ENCODE measurements around the gene UBE2J2.

The UBE2J2 gene

DNA sequence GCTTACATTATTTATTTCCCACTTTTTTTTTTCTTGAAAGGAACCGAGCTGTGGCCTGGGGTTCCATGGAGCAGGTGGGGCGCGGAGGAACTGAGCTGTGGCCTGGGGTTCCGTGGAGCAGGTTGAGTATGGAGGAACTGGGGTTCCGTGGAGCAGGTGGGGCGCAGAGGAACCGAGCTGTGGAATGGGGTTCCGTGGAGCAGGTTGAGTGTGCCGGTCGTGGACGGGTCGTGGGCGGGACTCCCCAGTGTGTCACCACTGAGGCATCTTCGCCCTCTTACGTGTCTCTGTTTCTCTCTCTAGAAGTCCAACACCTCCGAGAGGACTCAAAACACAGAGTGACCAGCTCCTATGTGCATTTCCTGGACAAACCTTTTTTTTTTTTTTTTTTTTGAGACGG is 5.4 kb upstream of the UBE2J2 start:
- no peak for FAIRE-seq

DNA sequence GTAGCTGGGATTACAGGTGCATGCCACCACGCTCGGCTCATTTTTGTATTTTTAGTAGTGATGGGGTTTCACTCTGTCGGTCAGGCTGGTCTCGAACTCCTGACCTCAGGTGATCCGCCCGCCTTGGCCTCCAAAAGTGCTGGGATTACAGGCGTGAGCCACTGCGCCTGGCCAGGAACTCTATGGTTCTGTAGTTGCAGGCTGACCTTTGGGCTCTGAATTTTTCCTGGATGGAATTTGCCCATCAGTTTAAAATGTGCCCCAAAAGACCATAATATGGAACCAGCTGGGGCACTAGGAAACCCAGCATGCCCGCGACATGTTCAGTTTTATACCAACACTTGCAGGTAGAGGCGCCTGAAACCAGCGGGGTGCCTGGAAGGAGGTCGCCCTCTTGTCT is 5.0 kb upstream of the UBE2J2 start:
- no peak for FAIRE-seq

DNA sequence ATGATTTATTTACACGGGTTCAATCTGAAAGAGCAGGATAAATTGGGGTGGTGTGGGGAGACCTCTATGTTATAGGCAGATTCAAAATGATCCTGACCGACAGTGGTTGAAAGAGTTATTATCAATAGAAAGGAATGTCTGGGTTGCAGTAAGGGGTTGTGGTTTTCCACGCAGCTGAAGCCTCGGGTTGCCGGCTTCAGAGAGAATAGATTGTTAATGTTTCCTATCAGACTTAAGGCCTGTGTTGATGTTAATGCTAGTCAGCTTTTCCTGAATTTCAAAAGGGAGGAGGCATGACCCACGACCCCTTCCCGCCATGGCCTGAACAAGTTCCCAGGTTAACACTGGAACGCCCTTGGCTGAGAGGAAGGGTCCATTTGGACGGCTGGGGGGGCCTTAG is 2.2 kb upstream of the UBE2J2 start:
- FAIRE-seq = no peak

DNA sequence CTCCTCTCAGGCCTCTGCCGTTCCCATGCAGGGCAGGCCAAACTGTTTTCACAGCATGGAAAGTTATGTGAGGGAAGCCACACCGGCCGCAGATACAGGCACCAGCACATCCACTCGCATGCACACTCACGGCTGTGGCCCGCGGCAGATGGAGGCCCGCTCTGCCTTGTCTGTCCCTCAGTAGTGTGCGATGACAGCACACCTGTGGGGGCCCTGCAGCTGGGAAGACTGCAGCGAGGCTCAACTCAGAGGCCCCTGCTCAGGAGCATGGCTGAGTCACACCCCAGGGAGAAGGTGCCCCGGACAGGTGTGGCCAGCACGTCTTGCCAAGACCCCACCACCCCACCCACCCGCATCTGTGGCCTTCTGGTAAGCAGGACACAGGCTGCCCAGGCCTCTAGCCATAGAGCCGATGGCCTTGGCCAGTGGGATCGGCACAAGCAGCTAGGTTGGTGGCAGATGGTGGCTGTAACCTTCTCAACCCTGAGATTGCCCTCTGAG is 1.3 kb upstream of the UBE2J2 start:
- no peak for FAIRE-seq

DNA sequence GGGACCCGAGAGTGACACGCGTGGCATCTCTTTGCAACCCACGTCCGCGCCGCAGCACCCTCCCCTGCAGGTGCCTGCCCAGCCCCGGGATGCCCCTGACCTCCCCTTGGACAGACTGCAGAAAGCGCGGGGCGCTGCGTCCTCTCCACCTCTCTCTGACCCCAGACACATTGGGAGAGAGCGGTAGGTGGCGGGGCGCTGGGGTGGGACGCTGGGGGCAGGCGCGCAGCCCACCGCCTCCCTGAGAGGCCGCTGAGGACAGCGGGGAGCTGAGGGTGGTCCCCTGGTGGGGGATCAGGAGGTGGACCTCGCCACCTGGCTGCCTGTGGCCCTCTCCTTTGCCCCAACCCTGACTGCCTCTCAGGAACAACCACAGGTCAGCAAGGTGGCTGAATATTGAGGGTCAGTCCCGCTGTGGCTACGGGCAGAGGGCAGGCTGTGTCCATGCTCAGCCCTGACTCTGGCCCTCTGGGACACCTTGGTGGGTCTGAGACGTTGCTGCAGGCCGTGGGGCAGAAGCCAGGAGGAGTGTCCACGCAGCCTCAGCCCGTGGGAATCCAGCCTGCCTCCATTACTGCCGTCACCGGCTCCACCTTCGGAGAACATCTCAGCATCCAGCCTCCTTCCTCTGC is 761 bp upstream of the UBE2J2 start:
- no peak for FAIRE-seq

DNA sequence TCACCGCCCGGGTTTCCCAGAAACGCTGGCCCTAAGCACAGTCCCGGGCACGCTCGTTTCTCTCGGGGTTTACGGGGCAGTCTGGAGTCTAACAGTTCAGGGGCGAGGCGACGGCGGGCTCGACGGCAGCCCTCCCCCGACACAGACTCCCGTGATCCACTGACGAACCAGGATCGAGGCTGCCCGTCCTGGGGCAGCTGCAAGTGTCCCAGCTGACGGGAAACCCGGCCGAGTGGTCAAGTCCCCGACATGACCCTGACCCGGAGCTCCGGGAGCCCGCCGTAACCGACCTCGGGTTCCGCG is 494 bp downstream of the UBE2J2 start:
- FAIRE-seq = no peak

DNA sequence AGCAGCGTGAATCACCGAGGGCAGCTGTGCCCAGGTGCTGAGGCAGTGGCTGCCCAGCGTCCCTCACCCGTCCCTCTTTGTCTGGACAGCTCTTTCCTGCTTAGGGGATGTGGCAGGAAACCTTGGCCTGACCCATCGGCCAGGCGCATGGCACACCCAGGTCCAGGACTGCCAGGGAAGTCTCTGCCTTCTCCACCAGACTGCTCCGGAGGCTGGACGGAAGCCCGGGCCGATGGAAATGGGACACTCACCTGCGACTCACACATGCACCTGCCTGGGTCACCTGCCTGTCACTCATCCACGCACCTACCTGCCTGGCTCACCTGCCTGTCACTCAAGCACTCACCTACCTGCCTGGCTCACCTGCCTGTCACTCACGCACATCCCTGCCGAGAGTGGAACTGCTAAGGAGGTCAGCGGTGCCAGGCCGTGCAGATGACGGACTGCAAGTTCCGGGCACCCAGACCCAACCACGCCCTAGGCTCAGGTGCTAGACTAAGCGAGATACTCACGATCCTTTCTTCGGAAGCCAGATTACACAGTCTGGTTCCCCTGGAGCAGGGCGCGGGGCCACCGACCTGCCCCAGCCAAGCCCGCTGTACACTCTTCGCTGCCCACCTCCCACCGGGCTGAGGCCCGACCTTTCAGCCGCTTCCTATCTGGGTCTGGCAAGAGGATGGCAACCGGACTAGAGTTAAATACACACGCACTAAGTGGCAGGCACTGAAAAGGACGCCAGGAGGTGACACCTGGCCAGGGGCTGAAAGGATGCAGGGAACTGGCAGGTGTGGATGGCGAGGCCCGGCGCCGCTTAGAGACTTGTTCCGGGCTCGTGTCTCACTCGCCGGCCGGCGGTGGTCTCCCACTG is 1.1 kb downstream of the UBE2J2 start:
- FAIRE-seq = no peak

DNA sequence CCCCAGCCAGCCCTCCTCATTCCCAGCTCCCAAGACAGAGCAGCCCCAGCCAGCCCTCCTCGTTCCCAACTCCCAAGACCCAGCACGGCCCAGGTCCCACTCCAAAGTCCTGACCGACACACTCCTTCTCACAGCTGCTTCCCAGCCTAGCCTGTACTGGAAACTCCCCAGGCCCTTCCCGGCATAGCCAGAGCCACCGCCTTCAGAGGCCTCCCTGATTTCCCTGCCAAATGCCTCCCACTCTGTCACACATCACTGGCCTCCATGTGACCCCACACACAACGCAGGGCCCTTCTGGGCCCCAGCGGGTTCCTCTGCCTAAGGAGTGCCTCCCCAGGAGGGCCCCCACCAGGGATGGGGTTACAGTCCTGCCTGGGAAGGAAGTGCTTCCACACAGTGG is 2.8 kb downstream of the UBE2J2 start:
- FAIRE-seq = no peak

DNA sequence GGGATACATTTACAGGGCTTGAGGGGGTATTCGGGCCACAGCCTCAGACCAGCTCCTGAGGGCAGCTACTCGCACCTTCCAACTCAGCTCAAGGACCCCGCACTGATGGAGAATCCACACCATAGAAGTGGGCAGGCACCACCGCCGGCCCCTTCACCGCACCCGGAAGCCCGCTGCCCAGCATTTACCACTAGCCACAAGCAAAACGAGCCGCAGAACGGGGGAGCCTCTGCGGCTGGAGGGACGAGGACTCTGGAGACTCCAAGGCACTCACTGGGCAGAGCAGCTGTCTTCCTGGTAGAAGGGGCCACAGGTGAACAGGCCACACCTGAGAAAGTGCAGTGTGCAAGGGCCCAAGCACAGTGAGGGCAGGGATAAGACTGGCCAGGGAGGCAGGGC is 5.4 kb downstream of the UBE2J2 start:
- FAIRE-seq = no peak

DNA sequence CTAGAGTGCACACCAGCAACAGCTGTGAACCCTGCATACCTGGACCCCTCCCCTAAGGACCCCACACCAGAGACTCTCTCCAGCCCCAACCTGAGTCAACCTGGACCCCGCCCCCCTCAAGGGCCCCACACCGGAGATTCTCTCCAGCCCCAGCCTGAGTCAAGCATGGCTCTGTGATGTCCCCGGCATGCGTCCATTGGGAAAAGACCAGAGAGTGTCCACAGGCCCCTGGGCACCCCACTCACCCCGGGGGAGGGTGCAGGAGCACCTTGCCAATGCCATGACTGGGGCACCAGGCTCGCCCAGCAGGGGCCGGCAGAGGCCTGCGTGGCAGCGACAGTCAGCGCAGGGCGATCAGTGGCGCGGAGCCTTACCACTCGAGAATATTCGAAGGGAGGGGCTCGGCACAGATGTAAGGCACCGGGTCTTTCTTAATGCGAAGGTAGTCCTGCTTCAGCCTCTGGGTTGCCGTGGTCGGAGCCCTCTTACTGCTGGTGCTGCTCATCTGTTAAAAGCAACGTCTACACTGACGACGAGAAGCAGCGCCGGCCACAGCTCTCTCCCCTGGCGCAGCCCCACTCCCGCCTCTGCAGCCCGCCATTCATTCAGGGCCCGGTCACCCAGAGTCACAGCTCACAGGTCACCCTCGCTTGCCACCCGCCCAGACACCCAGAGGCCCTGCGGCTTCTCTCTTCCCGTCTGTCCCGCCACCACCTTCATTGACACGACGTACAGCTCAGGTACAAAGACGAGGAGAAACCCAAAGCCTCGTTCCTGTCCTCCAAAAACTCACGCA is 6.0 kb downstream of the UBE2J2 start:
- no peak for FAIRE-seq

DNA sequence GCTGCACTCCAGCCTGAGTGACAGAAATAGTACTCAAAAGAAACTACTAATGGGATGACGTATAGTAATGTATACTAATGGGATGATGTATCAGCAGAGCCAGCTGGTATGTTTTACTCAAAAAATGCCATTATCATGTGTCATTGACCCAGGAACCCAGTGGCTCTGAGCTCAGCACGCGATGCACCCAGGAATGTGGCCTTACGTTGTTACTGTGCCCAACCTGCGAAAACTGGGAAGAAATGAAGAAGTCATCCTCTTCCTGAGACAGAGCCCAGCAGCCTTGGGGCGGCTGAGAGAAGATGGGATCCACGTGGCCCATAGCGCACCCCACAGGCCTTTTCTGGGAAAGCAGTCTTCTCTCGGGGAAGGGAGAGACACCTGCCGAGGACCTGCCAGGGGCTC is 8.8 kb downstream of the UBE2J2 start:
- no peak for FAIRE-seq

DNA sequence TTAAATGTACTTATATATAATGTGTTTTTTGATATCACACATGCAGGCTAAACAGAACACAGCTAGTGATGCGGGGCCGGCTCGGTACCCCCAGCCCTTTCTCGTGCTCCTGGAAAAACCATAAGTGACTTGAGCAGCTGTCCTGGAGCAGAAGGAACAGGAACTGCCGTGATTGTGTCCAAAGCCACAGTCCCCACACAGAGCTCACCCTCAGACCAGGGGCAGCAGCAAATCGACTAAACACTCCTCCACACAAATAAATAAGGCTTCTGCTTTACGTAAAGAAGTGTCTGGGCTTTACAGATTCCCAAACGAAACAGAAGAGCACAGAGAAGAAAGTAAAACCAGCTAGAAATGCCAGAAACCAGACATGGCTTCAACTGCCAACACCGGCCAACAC is 9.6 kb downstream of the UBE2J2 start:
- FAIRE-seq = no peak

DNA sequence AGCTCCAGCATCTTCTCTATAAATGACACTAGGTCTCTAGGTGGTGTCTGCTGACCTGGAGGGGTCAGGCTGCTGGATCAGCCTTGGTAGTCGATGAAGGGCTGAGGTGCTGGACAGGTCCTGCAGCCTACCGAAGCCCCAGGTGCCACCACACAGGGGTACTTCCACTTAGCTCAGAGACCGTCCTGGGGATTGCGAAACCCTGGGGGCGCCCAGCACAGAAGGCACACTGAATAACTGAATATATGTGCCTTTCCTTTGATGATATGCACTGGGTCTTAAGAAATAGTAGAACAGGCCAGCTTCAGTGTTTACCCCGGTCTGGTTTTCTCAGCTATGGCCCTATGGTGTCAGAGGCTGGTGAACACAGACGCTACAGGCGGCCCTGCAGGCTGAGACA is 10.9 kb downstream of the UBE2J2 start:
- no peak for FAIRE-seq

DNA sequence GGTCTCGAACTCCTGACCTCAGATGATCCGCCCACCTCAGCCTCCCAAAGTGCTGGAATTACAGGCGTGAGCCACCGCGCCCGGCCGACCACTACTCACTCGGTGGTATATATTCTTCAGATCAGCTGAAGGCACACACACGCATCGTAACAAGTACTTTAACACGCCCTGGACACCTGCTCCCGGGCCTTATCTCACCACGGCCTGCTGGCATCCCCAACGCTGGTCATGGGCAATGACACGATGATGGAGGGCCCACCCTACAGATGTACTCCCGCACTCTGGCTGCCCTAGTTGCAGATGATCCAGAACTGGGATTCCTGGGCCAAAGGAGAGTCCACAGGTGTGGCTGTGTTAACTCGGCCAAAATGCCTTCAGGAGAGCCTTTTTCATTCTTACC is 11.6 kb downstream of the UBE2J2 start:
- no peak for FAIRE-seq

DNA sequence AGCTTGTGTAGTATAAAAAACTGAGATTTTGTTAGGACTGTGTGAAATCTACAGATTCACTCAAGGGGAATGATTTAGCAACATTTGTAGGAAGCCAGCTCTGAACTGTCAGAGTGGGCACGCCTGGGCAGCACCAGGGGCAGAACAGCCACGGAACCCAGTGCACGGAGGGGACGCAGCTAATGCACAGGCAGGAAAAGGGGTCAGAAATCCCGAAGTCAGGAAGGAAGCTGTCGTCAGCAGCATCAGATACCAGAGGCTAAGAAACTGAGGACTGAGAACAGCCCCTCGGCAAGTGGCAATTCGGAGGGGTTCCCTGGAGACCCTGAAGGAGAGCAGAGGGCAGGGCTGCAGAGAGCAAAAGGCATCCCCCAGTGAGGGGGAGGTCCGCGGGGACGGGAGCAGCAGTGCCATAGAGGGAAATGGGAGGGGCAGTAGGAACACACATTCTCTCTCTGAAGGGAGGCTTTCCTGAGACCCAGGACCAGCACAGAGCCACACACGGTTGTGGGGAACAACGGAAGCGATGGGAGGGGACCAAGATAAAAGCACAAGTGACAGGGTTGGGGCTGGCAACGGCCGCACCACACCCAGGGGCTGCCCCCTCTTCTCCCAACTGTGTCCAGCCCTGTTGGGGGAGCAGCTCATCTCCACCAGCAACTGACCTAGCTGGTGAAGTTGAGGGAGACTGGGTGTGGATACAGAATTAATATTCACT is 12.7 kb downstream of the UBE2J2 start:
- no peak for FAIRE-seq

DNA sequence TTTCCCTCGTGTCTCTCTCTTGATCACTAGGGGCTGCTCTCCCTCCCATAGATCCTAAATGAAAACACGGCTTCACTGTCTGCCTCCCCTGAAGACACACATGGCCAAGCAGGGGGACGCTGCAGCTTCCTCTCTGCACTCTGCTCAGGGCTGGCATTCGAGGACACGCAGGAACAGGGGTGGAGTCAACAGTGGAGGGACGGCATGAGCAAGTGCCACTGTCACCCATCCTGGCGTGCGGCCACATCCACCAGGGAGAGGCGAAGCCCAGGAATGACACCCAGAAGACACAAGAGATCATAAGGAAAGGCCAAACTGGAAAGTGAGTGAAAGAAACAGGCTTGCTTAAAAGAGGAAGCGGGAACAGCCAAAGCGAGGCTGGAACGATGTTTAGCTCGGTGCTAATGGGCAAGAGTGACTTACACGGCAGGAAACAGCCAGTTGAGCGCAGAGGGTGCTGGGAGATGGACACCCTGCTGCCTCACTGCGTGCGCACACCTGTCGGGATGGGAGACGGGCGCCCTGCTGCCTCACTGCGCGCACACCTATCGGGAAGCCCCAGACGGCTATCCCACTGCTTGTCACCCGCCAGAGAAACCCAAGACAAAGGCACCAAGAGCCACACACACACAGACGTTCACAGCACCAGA is 13.6 kb downstream of the UBE2J2 start:
- no peak for FAIRE-seq

DNA sequence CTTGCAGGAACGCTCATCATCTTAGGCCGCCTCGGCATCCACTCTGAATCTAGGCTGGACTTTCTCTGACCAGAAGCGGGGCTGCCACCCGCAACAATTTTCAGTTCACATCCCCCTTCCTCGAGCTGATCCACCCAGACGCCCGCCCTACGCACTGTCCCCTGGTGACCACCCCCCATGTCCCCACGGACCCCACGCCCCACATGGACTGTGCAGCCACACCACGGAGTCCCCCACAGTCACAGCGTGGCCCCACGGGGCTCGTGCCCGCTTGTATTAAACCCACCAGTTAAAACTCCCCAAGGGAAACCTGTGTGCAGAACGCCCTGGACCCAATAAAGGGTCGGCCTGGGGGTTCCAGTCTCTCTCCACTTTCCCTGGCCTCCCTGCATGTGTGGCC is 14.1 kb downstream of the UBE2J2 start:
- FAIRE-seq = no peak

DNA sequence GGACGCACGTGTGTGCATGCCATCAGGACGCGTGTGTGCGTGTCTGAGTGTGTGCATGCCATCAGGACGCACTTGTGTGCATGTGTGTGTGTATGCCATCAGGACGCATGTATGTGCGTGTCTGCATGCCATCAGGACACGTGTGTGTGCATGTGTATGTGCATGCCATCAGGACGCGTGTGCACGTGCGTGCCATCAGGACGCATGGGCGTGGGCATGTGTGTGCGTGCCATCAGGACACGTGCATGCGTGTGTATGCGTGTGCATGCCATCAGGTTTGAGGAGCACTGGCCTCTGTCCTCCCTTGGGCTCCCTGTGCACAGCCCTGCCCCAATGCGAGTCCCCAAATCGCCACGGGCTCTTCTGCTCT is 14.6 kb downstream of the UBE2J2 start:
- no peak for FAIRE-seq

DNA sequence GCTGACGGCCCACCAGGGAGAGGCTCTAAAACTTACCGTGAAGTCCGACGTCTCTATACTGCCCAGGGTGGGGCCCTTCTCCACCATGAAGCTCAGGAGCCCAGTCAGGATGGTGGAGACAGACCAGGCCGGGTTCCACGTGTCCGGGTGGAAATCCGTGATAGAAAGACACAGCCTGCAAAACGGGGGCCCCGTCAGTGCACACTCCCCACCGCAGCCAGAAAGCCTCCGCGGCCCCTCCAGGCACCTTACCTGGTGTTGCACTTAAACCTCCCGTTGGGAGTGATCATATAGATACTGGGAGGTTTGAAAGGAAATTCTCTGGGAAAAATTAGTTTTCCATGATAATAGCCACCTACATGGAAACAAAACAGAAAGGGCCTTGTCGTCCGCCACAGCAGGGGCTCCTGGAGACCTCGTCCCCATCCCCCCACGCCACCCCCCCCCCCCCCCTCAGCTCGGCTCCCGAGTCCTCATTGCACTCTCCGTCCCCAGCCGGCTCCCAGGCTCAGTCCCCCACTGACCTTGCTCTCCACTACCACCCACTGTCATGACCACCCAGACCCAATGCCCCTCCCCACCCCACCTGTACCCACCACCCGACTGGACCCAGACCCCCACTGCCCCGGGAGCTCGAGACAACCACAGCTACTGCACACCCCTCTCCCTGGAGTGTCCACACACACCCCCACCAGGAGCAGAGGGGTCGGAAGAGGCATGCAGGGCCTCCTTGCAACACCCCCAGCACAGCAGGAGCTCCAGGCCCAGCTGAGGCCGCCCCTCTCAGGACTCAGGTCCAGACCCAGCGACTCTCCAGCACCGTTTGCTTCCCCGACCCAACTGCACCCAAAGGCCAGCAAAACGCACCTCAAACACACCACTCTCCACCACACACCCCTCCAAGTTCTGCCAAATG is 16.4 kb downstream of the UBE2J2 start:
- no peak for FAIRE-seq

DNA sequence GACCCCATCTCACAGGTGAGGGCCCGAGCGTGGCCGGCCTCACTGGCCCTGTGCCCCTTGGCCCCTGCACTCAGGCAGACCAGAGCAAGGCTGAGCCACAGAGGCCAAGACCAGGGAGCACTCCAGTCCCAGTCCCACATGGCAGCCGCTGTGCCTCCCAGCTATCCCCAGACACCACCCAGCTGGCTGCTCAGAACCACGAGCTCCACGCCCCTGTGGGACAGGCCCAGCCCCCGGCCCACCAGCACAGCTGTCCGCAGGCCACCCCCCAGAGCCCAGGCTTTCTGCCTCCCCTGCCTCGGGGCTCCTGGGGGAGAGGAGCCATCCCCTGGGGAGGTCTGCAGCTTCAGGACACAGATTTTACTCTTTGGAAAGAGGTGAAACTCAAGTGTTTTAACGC is 18.0 kb downstream of the UBE2J2 start:
- no peak for FAIRE-seq

DNA sequence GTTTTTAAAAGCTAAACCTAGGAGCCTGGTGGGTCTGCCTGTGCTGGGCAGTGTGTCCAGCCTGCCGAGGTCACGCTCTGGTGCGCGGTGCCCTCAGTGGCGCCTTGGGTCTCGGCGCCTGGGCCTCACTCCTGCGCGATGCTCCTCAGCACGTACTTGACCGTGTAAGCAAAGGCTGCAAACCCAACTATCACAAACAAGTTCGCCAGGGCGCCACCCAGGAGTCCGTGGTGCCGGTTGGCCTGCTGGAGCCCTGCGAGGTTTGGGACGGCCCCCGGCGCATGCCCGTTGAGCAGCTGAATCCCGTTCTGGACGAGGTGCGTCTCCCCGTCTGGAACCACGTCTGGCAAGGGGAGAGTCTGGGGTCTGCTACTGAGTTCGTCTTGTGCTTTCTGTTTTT is 18.6 kb downstream of the UBE2J2 start:
- FAIRE-seq = no peak

DNA sequence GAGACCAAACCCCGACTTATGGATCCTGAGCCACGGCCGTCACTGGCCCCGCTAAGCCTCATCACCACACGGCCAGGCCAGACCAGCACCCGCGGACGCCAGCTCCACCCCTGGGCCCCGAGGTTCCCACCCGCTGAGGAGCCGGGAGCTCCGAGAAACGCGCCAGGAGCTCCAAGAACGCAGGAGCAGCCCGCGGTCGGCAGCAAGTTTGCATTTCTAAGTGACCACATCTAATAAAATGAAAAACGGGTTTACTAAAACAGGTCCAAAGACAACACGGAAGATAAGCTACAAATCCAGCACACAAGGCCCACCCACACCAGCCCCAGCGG is 19.0 kb downstream of the UBE2J2 start:
- FAIRE-seq = no peak

Measured in A204.1 (cell line).